HuH-7 (cell line): ENCODE data around the gene TEAD1.

Experiments used
- DNase-seq: peaks from one replicate; pipeline ENCODE4 v3.0.0; 2011; ENCODE audit warnings: low spot score

The TEAD1 gene

DNA sequence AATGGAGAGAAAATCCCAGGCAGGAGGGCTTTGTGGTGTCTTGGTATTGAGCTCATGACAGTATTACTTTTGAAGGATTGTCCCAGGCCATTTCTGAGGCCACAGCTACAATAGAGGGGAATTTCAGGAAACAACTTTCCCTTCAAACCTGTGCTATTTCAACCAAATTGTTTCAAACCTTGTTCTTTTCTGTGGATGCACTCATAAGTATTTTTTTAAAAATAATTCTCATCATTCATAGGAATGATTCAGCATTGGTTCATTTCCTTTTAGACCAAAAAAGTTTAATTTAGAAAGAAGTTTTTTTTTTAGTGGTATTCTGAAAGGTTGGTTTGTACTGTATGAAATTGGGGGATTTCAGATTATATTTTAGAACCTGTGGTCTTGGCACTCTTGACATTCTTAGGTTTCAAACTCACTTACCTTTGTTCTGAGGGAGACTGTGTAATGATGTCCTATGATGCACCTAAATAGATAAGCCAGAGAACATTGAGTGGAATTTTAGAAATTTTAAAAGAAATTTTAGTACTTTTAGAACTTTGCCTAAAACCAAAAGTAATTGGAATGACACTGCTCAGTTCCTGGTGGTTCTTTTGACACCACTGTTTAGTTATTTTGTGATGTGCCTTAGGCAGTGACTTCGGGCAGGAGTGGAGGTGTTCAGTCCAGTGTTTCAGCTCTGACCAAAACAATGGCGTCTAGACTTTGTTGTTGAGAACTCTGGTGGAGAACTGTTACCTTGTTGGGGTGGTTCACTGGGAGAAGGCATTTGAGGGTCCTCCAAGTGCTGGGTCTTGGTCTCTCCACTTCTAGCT, 12.2 kb downstream of the TEAD1 start:
- no peak for DNase-seq

- DNase-seq, result no peak
These were observed 13.0 kb downstream of the TEAD1 start for GRCh38 chr11:12687216-12687623.

DNA sequence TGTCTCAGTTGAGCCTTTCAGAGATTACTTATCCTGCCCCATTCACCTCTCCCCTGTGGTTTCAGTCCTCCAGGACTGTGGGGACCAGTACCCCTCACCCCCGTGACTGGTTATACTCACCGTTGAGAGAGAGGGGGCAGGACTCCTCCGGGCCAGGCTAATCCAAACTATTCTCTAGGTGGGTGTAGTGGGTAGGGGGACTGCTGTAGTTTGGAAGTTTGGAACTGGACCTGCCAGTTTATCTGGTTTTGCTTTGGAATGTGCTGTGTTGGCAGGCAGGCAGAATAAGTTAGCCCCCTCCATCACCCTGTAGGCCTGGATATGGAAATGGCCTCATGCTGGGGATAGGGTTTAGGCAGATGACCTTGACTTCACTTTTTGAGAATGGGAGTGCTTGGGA, 13.5 kb downstream of the TEAD1 start:
- DNase-seq, result no peak

- no peak for DNase-seq
These were observed 15.0 kb downstream of the TEAD1 start for GRCh38 chr11:12689029-12689755.

- DNase-seq, result no peak
These were observed 16.4 kb downstream of the TEAD1 start for GRCh38 chr11:12690663-12691062.

DNA sequence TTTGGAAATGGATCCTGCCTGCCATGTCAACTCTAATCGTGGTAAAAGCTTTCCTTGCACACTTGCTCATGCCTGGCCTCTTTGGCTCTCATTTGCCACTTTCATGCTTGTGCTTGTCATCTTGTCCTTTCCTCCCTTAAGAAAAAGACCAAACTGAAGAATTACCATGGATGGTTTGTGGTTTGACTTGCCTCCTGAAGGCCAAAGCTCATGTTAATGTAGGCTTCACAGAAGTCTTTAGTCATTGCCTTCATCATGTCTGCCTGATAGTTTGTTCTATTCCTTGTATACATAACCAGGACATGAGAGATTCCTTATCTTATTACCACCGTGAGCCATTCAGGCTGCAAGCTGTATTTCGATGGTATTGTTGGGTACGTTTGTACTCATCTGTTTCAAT, 17.3 kb downstream of the TEAD1 start:
- DNase-seq, result no peak

GRCh38 chr11:12692229-12693075, 18.2 kb downstream of the TEAD1 start:
- DNase-seq, result peak; percentile 73

- DNase-seq, result no peak
These were observed 18.9 kb downstream of the TEAD1 start for GRCh38 chr11:12693094-12693478.

DNA sequence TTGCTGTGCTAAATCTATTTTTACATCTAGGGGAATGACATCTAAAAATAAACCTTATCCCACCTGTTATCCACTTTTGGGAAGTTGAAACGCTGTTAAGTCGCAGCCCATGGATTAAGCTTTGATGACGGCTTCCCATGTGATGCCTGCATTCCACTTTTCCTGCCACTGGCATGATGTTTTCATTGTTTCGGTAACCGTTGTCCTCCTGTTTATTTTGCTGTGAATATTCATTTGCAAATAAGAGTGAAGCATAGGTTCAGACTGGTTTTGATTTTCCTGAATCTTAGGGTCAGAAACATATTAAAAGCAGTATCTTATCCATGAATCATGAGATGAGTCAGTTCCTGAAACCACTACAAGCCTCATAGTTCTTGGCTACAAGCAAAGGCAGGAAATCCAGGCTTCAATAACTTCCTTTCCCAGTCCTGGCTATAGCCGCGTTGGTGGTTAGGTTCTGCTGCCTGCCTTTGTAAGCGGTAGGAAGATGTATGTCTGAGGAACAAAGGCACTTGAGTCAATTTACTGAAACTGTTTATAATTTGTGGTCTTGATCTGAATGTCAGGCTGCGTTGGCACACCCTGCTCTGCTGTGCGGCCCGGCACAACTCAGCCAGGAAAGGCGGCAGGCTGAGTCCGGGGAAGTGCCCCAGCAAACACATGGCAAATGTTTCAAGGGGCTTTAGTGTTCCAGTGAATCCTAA, 19.4 kb downstream of the TEAD1 start:
- DNase-seq, result no peak

GRCh38 chr11:12694183-12694531, 19.9 kb downstream of the TEAD1 start:
- no peak for DNase-seq

DNA sequence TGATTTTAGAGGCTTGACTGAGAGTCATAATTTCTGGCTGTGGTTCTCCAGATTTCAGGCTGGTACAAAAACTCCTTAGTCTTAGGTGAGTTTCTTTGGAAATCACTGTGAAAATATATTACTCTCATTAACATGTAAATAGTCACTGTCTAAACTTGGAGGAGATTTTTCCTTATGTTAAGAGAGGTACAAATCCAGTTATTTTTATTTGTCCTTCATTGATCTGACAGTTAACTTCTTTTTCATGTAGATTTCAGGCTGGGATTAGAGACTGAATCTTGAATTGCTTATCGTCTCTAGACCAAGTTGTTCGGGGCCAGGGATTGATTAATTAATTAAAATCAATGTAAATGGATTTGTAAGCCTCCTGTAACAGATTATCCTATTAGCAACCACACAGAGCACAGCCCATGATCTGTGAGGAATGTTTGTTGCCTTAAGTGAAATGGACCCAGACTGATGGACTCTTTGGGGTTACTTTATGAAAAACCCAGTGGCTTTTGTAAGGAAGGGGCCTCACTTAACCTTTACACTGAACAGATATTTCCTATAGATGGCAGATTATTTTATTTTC, 21.1 kb downstream of the TEAD1 start:
- DNase-seq, result no peak

DNA sequence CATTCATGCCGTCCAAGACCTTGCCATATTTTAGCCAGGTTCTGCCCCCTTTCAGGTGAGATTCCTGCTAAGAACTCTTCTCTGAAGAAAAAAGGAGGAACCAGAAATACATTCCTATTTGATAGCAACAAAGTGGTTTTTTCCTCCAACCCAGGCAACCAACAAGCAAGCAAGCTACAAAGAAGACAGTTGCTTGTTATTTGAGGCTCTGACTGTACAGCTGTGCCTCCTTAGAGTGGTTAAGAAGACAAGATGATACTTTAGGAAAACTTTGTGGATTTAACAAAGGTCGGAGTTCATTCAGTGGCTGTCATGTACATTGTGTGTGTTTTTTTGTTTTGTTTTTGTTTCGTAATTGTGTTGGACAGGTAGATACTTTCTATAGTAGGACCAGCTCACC, 21.7 kb downstream of the TEAD1 start:
- DNase-seq, result no peak

DNA sequence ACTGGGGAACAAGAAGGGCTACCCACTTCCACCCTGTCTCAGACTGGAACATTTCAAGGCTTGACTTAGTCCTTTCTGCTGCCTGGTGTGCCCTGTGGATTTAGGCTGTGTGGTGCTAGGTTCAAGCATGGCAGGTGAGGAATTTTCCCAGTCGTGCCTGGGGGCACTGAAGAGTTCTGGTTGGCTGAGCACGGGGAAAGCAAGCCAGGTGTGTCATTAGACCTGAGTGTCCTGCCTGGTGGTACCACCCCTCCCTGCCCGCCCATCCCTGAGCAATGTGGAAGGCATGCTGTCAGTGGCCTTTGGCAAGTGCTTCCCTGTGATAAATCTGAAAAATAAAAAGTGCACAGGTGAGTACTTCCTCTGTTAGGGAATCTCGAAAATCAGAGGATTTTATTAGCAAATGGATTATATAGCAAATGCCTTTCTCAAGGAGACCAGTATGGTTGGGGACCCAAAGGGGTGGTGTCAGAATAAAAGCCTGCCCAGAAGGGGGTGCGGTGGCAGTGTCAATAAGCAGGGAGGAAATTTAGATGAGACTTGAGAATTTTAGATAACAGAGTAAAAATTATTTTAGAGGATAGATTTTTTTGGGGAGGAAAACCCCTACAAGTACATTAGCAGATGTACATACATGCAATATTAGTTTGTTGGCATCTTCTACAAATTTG, 22.8 kb downstream of the TEAD1 start:
- DNase-seq, result no peak

DNA sequence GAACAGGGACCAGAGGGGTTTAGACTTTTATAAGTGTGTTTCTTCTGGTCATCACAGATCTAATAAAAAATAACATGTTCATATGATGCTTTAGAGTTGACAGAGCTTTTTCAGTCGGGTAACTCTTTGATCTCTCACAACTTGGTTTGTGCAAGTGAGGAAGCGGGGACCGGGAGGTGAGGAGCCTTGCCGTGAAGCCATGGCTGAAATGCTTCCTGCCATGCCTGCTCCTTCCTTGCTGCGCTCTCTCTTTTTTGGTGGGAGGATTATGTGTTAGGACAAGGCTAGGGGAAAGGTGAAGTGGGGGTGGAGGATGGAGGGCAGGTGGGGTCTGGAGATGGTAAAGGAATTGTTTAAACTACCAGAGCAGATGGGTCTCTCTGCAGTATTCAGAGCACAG, 23.8 kb downstream of the TEAD1 start:
- DNase-seq, result no peak

- no peak for DNase-seq
These were observed 27.8 kb downstream of the TEAD1 start for GRCh38 chr11:12701811-12702592.

GRCh38 chr11:12702999-12703453, 28.8 kb downstream of the TEAD1 start:
- DNase-seq, result no peak

DNA sequence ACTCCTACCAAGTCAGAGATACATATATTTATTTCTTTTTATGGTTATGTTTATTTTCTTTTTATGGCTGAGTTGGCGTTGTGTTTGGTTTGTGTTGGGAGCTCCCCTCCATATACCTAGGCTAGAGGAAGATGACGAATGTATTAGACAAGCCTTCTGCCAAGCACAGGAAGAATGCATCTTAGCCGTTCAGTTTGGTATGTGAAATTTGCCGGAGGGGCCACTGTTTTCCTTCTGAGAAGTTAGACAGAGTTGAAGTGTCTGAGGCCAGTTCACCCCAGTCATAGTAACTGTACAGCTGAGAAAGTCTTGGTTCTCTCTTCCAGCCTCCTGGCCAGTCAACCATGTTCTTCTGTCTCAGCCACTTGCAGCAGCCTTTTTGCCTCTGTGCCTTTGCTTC, 29.8 kb downstream of the TEAD1 start:
- no peak for DNase-seq

DNA sequence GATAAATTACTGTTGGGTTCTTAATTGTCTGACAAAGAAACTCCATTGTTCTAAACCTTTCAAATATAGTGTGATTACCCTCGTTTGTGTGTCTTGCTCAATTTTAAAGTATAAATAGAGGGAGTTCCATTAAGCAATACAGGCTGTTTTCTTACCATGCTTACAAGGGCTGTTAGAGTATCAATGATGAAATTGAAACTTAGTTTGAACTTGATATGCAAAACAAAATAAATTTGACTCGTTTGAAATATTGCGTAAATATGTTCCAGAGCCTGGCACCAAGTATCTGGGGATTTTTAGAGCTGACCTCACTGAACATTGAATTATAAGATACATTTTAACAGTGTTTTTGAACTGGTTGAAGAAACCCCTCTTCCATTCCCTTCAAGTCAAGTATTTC, 31.7 kb downstream of the TEAD1 start:
- no peak for DNase-seq

- peak; percentile 32 for DNase-seq
These were observed 32.6 kb downstream of the TEAD1 start for GRCh38 chr11:12706545-12707499.
